Daoy (cell line): Measurements from ENCODE around the gene KDM4C. TPM values are rescaled to one million over a fixed set of nuclear protein-coding genes. Genes with fewer than 3 reads are reported as not detected.

ENCODE experiments used
- DNase-seq: peaks from one replicate; pipeline ENCODE4 v3.0.0-alpha.2; 2015; ENCODE audit warnings: low read depth
- total RNA-seq: library from RNA; depleted of rRNA; stranded (reverse); fragments of >200 nt; shearing (Covaris generic); gene quantifications from 2 replicates; pipeline ENCODE4 v1.2.3, GENCODE V29; 2014

Gene KDM4C
- total RNA-seq, 1 experiment from 2014 or later = 12.7 TPM

DNA sequence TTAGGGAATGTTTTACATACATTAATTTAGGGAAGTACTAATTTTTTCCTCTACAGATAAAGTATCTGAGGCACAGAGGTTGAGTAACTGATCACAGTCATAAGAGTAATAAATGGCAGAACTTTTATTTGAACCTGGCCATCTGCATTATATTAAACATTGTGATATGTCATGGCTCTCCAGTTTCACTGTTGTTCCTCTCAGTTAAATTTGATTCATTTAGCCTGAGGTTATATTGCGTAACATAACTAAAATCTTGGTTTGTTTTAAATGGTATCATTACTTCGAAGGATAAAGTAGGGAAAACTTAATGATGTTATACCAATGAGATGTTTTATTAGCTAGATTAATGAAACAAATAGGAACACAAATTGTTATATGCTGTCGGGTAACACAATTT is 284.4 kb downstream of the KDM4C start:
- DNase-seq = no peak

DNA sequence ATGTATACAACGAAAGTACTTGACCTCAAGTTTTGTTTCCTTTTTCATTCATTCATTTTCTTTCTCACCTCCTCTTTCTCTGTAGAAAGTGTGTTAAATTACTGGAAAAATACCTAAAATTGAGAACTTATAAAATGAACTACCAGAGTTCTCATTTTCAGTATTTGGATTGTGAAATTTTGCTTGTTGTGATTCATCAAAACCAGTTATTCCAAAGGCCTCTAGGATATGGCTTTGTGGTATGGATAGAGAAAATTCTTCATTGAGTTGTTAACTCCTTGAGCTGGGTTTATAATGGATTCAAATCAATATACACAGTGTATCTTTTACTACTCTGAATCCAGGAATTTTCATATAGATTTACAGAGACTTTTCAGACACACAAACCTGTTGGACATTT is 287.6 kb downstream of the KDM4C start:
- DNase-seq = no peak

DNA sequence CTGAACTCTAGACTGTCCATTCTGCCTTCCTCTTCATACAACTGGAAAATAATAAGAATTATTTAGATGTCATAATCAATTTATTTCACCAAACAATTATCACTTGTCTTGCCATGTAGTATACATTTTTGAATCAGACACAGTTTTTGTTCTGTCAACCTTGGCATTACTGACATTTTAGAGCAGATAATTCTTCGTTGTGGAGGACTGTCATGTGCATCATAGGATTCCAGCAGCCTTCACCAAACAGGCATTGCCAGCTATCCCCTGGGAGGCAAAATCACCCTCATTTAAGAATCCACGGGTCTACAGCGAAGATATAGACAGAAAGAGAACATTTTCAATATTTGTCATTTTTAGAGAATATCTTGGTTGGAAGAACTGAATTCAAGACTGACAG is 293.9 kb downstream of the KDM4C start:
- no peak for DNase-seq

DNA sequence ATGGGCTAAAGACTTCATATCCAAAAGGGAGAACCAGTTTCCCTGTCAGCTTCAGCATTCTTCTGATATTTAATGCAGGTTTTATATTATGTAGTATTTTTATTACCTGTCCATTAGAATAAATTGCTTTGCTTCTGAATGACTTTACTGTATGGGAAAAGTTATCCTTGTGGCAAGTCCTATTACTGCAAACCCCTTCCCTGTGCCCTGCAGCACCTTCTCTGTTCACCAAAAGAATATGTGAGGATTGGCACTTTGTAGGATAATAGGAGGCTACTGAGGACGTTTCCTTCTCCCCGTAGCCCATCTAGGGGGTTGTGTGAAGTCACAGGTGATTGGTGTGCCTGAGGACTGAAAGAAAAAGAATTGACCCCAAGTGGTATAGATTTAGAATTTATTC is 296.1 kb downstream of the KDM4C start:
- DNase-seq = no peak

DNA sequence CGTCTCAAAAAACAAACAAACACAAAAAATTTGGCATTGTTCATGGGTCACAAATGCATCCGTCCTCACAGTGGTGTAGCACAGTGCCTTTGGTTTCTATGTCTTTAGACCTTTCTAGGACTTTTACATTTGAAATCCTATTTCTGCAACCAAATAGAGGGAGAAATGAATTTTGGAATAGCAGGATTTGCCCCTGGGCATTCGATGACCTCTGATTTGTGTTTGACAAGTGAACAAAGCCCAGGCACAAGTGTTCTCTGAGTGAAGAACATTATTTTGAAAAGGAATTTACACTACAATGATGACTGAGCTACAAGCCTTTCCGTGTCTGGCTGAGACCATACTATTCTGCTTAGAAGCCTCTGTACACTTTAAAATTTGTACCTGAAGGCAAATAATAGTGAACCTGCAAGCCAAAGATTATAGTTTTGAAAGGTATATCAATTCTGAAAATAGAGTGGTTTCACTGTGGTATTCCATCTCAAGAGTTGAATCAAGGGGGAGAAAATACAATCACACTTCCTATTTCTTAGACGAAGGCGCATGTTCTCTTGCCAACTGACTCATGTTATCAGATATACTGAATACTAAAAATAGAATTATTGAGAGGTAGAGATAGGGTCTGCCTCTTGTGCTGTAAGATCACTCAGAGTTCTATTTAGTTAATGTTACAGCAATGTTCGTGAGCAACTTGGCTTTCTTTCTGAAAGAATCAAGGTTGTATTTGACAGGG is 297.6 kb downstream of the KDM4C start:
- DNase-seq = no peak

DNA sequence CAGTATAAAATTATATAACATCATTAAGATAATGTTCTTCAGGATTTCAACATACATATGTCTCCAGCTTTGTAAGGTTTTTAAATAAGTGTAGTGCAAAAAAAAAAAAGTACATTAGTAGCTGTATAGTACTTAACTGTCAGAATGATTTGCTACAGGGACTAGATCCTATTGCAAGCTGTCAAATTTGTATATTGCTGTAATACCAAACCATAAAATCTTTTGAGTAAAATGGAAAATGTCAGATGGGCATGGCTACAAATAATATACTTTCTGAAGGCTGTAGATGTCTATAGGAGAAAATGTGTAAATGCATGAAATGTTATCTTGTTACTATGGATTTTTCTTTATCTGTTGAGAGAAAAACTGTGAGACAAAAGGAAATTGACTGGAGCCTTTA is 298.5 kb downstream of the KDM4C start:
- DNase-seq = no peak

DNA sequence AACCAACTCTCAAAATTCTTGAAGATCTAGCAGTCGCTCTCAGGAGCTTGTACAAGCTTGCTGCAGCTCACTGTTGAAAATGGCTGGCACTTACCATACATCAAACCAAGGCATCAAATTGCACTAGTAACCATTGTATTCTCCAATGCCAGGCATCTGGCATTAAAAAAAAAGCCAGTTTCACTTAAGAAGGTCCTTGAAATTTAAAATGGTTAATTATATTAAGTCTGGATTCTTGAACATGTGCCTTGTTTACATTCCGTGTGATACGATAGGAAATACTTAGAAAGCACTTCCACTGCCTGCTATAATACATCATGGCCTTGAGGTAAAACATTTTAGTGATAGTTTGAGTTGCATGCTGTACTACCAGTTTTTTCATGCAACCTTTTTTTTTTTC is 300.7 kb downstream of the KDM4C start:
- DNase-seq = no peak

DNA sequence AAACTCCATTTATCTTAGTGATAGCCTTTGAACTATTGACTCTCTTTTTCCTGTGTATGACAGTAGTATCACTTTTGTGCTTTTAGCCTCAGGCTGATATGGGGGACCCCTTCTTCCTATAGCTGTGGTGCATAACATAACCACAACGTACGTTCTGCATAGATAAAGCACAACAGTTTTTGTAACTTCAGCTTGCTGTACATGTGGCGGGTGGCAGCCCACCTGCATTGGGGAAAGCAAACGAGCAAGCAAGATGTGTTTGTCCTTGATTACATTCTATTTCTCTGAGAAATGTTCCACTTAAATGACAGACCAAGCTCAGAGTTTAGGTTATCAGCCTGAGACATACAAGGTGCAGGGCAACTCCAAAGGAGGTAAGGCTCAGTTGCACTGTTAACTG is 309.4 kb downstream of the KDM4C start:
- no peak for DNase-seq

DNA sequence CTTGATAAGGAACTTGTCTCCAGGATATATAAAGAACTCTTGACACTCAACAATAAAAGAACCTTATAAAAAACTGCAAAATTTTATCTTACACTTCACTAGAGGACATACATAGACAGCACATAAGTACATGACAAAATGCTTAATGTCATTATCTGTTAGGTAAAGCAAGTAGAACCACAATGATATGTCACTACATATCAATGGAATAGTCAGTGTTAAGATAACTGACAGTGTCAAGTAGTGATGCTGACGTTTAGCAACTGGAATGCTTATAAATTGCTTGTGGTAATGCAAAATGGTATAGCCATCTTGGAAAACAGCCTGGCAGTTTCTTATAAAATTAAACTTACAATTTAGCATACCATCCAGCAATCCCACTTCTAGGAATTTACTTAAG is 314.1 kb downstream of the KDM4C start:
- DNase-seq = no peak

DNA sequence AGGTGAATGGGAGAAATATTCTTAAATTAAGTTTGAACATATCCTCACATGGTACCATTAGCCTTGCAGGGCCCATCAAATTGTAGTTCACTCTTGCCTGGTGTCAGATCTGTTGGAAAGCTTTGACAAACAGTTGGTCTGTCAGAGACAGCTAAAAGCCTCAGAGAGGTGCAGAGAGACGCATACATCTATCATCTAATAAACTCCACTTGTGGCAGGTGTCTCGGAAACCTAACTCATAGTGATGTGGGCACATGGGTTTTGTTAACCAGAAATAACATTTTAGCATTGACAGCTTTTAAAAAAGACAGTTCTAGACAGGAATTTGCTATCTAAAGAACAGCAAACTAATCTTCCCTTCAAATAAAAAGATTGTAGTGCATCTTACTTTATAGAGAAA is 315.9 kb downstream of the KDM4C start:
- no peak for DNase-seq

DNA sequence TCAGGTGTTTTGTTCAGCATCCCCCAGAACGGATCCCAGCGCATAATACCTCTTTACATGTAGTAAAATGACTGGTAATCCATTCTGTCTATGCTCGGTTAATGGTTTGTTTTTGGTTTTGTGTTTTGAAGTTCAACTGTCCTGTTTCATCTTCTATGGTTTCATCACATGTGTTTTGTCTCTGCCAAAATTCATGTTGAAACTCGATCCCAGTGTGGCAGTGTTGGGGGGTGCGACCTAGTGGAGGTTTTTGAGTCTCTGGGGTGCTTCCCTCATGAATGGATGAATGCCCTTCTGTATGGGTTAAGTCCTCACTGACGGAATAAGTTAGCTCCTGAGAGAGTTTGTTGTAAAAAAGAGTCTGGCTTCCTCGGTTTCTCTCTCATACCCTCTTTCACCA is 317.4 kb downstream of the KDM4C start:
- no peak for DNase-seq

DNA sequence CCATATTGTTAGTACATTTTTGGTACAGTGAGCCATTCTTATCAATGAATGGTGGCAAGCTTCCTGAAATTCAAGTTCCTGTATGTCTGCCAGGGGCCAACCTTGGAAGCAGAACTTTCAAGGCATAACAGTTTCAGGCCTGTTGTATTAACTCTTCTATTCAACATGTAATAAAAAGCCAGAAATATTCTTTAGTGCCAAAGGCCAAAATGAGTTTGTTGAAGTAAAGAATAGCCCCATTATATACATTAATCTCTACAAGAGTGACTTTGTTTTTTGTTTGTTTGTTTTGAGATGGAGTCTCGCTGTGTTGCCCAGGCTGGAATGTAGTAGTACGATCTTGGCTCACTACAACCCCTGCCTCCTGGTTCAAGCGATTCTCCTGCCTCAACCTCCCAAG is 321.3 kb downstream of the KDM4C start:
- no peak for DNase-seq

DNA sequence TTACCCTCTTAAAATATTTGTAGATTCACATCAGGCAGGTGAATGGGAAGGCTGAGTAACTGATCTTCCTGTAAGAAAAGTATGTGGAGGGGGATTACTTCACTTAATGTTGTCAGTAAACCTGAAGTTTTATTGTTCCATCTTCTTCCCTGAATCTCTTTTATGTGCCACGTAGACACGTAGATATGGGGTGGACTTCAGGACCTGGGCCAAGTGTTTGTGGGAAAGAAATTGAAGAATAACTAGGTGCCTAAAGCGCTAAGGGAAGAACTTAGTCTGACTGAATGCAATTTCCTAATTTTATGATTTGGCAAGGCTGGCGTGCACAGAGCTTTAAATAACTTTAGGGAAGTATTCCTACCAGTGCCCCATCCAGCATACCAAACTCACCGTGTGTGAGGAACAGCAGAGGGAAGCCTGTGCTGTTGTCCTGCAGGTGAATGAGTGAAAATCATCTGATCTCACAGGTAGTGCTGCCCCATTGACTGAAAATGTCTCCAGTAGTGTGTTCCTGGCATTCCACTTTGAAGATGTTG is 323.4 kb downstream of the KDM4C start:
- no peak for DNase-seq

DNA sequence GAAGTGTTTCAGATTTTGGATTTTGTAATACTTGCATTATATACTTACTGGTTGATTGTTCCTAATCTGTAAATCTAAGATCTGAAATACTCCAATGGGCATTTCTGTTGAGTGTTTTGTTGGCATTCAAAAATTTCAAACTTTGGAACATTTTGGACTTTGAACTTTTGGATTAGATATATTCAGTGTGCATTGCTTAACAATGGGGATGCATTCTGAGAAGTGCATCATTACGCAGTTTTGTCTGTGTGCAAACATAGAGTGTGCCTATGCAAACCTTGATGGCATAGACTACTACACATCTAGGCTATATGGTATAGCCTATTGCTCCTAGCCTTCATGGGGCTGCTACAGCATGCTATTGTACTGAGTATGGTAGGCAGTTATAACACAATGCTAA is 325.4 kb downstream of the KDM4C start:
- no peak for DNase-seq

DNA sequence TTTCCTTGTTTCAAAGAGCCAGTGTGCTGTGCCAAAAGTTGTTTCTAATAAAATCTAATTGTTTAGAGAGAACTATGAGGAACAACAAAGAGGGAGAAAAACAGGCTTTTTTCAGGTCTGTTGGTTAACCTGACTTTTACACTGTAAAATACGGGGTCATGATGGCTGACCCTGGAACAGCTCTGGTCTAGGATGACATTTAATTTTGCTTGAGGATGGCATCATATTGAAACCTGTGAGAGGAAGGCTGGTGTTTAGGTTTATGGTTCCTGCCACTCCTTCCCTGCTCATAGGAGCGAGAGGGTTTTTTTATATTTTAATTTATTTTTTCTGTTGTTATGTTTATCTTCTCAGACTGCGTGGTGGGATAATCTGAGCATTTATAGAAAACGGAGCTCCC is 327.6 kb downstream of the KDM4C start:
- no peak for DNase-seq

DNA sequence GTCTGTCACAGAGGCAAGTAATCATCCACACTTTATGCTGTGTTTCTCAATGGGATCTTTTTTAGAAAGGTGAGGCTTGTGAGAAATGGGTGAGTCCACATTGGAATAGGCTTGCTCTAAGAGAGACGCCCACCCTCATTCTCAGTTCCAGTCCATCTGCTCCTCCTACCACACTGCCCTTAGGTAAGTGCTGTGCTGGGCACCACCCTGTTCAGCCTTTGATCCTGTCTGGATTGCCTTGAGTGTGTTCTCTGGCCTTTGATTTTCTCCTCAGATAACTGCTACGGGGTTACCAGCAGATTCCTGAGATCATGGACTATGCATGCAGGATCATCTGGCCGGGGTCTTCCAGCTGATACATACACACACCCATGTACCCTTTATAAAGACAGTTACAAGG is 328.6 kb downstream of the KDM4C start:
- DNase-seq = no peak

DNA sequence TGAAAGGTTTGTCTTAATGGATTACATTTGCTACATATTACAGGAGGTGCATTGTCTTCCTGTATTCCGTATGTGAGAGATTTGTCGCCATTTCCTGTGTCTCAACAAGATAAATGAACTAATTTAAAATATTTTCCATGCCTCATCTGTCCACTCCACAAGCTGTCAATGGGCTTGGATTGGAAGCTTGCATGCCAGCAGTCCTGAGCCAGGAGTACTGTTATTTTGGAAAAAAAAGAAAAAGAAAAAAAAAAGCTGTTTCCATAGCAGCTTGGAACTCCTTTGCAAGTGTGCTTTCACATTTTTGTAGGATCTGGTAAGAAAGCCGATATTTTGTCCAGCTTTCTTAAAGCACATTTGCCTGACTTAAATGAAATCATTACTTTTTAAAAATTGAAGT is 330.8 kb downstream of the KDM4C start:
- DNase-seq = no peak

DNA sequence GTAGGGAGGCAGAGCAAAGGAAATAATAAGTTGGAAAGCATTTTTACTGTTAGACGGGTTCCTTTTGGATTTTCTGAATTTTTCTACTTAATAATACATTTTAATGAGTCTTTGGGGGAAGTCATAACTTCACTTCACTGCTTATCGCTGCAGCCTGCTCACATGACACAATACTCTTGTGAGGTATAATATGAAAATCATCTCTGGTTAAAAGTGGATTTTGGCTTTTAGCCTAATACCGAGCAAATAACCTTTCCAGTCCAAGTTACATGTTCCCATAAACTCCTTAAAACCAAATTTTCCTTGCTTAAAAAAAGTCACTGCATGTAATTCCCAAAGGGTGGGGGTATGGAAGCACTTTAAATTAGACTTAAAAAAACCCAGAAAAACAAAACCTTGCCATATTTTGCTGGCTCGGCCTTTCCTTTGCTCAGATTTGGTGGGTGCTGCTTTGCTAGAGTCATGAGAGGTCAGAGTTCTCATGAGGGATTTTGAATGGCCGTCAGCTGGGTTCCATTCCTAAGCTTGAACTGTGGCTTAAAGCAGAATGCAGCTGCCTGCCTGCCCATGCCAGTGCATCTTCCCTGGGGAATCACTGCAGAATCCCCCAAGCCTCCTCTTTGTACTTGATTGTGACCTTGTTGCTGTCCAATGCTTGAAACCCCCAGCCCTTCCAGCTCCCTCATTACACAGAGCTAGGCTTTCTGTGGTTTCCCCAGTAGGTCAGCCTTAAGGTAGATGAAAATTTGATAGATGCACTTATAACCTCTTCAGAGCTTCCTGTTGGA is 331.8 kb downstream of the KDM4C start:
- no peak for DNase-seq

DNA sequence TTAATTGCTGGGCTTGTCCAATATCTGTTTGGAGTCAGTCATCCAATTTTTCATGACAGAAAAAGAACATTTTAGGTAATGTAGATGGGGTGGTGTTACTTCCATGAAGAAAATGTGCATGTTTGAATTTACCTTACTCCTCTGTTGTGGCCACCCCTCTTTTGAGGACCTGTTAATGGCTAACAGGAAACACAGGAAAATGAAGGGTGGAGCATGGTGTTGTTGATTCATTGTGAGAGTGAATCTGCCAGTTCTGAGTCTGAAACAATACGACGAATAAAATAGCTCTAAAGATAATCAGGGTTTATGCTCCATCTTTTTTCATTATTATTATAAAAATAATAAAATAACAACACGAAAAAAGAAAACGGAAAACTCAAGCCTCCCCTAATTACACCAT is 335.3 kb downstream of the KDM4C start:
- DNase-seq = no peak

DNA sequence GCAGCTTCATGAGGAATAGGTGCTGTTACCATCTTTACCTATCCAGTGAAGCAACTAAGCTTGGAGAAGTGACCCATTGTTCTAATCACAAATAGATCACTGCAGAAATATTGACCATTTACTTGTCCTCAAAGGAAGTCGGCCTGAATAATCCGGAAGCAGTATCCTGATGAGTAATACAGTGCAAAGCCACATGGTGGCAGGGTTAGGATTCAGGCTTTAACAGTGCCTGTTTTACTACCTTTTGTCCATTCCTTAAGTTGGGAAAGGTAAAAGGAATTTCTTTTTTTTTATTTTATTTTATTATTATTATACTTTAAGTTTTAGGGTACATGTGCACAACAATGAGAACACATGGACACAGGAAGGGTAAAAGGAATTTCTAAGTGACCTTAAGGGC is 336.3 kb downstream of the KDM4C start:
- no peak for DNase-seq

DNA sequence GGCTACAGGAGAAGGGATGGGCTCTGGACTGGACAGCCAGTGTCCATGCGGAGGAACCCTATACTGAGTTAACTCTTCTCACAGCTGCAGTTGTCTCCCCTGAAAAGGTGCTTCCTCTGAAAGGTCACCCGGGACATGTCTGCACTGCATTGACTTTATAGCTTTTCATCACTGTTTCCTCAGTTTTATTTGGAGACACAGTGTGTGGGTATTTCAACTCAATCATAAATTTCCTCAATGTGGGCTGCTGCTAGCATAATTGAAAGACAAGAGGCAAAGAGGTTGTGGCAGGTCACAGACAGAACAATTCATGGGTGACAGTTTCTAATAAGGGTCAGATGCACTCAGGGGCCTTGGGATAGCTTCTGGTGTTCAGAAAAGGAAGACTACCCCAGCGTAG is 336.8 kb downstream of the KDM4C start:
- no peak for DNase-seq

DNA sequence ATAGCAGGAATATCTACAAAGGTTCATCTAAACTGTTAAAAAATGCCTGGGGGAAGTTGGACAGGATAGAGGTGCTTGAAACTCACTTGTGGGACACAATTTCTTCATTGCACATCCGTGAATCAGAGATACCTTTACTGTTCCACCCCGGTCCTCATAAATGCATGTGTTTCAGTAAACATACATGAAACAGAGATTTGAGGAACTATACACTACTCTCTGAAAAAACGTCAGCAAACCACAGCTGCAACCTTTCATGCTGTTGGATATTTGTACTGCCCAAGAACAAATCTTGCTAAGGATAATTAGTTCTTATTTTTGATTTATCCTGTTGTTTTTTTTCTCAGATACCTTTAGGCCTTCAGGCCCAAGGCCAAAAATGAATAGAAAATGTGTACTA is 337.3 kb downstream of the KDM4C start:
- DNase-seq = no peak

DNA sequence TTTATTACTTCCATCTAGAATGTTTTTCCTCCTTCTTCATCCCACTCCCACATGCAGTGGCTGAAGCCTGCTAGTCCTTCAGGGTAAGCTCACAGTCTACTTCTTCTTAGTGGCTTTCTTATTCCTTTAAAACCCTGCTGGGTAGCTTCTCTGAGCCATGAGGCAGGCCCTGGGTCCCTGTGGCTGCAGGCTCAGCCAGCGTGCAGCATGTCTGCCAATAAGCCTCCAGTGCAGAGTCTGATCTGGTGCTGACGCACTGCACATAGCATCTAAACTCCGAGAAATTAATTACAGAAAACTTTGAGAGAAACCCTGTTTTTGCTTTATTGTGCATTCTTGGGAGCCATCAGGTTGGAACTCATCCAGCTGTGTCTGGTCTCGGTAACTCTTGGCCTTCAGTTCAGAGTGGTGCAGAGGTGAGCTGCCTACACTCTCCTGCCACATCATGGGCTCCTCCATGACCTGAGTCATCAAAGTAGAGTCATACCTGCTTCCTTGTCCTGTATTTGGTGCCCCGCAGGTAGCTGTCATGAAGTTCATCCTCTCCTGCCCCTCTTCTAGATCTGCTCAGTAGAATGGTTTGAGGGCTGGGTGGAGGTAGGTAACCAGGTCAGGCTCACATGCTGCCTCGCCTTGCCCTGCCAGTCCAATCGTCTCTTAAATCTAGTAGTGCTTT is 339.4 kb downstream of the KDM4C start:
- DNase-seq = no peak
